DMS114 treated with DMSO at 0.1 percent for 48 hours (cell line): ENCODE data around the gene CCDC188.
A peak's percentile ranks its signal among the peaks of the same experiment; 100 is the strongest.

Source experiments
- DNase-seq: peaks from one replicate; lab custom pipeline; 2025; ENCODE audit not compliant: unreplicated experiment; lab: John Stamatoyannopoulos, UW

CCDC188 gene

GRCh38 chr22:20123366-20124082, 27.3 kb downstream of the CCDC188 start:
- DNase-seq, result no peak

- DNase-seq, result no peak
Measured at GRCh38 chr22:20121856-20122415, 28.9 kb downstream of the CCDC188 start.

GRCh38 chr22:20118300-20119020, 32.4 kb downstream of the CCDC188 start:
- DNase-seq, result no peak

- DNase-seq, result no peak
Measured at GRCh38 chr22:20117633-20118299, 33.1 kb downstream of the CCDC188 start.

GRCh38 chr22:20116951-20117632, 33.8 kb downstream of the CCDC188 start, which contains the start of gene TRMT2A:
TSS of gene TRMT2A (minus strand) at chr22:20117226. CDS start at chr22:20116906, 320 bp downstream.
- peak; percentile 90 for DNase-seq

GRCh38 chr22:20116376-20116950, 34.4 kb downstream of the CCDC188 start:
- no peak for DNase-seq

GRCh38 chr22:20115691-20116375, 35.0 kb downstream of the CCDC188 start, which contains the start of gene RANBP1:
TSS of gene RANBP1 (plus strand) at chr22:20116104. CDS start at chr22:20116185, 81 bp downstream.
- DNase-seq, result no peak

- DNase-seq, result no peak
Measured at GRCh38 chr22:20114506-20115475, 36.1 kb downstream of the CCDC188 start.

- no peak for DNase-seq
Measured at GRCh38 chr22:20113551-20114310, 37.1 kb downstream of the CCDC188 start.

GRCh38 chr22:20112623-20113511, 38.0 kb downstream of the CCDC188 start:
- DNase-seq, result no peak

GRCh38 chr22:20111689-20112622, 38.9 kb downstream of the CCDC188 start:
- DNase-seq, result no peak

GRCh38 chr22:20111045-20111688, 39.7 kb downstream of the CCDC188 start:
- DNase-seq, result peak; percentile 32

GRCh38 chr22:20110359-20110985, 40.4 kb downstream of the CCDC188 start:
- DNase-seq, result no peak

- DNase-seq, result no peak
Measured at GRCh38 chr22:20109411-20110358, 41.2 kb downstream of the CCDC188 start.
